Amniotic stem cell (primary cell): ENCODE results near the gene FMN2.
"Not testable (repeated sequence)": the region's sequence is repeated elsewhere in the genome, so short reads cannot be mapped to it uniquely, and the experiment has no call there.

Experiments used
- DNase-seq: peaks from one replicate; lab custom pipeline; 2025; lab: John Stamatoyannopoulos, UW

The FMN2 gene

DNA sequence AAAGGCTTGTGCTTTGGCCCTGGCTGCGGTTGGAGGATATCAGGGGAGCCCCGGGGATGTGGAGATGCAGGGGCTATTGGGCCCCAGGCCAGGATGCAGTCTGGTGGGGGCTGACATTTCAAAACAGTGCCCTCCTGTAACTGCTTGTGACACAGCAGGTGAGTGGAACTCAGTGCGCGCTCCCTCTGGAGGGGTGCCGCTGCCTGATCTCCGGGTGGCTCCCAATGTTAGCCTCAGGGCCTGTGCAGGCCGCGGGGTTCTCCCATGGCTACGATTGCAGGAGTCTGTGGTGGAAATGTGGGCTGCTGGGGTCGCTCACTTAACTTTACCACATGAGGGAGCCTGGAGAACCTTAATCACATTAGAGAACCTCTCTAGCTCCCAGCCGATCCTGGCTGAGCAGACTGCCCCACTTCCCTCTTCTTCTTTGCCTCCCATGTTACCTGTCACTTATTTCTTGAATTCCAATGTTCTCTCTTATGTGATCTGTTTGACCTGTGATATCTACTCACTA lies 163.2 kb downstream of the FMN2 start:
- DNase-seq, result no peak

DNA sequence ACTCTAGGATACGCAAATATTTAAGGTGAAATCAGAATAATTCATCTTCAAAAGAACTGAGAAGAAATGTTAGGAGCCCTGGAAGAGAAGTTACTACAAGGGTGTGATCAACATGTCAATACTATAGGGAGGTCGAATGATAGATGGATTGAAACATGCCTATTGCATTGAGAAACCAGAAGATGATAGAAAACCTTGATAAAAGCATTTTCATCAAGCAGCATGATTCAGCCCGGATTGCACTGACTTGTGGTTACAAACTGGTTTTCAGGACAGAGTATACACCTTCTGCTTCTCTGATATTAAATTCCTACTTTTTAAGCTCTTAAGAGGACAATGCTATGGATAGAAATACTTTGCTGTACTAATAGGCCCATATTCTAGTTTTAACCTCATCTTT lies 164.2 kb downstream of the FMN2 start:
- no peak for DNase-seq

- DNase-seq, result no peak
Observed at GRCh38 chr1:240256836-240257503, 165.3 kb downstream of the FMN2 start.

DNA sequence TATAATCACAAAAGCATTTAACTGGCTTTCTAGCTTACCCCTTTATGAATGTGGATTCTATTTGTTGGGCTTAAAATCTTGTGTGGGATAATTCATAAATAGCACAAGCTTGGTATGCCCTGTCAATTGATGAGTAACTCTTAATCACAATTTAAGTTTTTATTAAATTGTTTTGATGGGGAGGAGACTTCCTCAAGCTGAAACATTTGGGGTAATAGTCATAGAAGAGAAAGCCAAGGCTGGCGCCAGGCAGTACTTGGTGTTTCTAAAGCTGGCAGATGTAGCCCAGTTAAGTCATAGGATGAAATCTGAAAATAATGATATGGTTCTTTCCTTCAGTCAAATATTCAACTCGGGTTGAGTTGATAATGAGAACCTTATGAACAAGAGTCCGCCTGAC lies 167.2 kb downstream of the FMN2 start:
- DNase-seq, result peak; percentile 85

GRCh38 chr1:240264494-240264893 lies 172.8 kb downstream of the FMN2 start:
- not testable (repeated sequence) for DNase-seq

GRCh38 chr1:240271081-240271480 lies 179.4 kb downstream of the FMN2 start:
- no peak for DNase-seq

DNA sequence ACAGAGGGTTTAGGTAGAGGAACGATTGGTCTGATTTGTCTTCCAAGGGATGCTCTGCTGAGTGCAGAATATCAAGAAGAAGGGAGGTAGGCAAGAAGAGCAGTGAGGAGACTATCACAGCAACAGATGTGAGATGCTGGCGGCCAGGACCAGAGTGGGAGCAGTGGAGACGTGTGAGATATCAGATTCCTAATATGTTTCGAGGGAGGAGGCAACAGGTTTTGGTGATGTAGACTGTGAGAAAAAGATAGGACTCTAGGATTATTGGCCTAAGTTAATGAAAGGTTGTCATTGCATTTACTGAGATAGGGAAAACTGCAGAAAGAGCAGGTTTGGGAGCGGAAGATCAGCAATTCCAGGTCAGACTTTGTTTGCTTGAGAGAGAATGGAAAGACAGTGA lies 182.9 kb downstream of the FMN2 start:
- no peak for DNase-seq

DNA sequence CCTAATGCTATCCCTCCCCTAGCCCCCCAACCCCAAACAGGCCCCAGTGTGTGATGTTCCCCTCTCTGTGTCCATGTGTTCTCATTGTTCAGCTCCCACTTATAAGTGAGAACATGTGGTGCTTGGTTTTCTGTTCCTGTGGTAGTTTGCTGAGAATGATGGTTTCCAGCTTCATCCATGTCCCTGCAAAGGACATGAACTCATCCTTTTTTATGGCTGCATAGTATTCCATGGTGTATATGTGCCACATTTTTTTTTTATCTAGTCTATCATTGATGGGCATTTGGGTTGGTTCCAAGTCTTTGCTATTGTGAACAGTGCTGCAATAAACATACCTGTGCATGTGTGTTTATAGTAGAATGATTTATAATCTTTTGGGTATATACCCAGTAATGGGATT lies 183.5 kb downstream of the FMN2 start:
- not testable (repeated sequence) for DNase-seq

DNA sequence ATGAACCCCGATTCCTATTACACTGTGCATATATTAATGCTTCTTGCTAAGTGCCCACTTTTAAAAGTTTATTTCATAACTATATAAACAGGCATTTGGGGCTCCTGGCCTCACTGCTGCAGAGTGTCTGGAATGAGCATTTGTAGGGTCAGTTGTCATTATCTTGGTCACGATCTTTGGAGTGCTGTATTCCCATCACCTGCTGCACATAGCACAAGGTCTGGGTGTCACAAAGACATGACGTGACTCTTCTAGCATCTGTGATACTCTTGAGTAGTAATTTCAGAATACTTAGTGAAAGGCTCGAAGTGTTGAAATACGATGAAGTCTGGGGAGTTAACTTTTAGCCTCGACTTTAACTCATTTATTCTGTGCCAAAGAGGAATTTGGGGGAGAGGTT lies 186.4 kb downstream of the FMN2 start:
- no peak for DNase-seq

DNA sequence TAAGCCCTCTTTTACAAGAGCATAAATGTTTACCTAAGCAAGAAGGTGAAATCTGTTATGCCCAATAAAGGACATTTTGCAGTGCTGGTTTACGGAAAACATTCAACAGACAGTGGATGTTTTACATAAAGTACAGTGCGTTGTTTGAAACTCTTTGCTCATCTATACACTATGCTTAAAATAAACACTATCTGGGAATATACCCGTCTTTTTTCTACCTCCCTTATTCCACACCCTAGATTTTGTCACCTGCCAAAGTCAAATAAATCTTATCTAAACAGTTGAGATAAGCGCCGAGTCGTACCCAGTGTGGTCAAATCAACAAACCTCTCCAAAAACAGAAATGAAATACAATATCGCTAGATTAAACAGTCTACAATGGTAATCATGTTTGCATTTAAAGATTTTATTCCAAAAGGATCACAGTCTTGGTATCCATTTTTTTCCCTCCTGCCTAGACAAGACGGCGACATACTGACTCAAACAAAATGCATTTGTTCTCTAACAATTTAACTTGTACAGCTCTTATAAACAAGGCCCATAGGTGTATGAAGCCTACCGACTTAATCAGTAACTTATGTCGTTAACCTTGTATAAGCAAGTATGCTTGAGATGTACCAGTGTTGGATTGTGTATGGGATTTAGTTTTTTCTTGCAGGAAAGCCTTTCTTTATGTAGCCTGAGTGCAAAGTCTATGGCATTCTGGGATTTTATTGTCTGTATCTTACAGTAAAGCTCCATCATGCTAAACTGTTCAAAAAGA lies 189.1 kb downstream of the FMN2 start:
- no peak for DNase-seq

DNA sequence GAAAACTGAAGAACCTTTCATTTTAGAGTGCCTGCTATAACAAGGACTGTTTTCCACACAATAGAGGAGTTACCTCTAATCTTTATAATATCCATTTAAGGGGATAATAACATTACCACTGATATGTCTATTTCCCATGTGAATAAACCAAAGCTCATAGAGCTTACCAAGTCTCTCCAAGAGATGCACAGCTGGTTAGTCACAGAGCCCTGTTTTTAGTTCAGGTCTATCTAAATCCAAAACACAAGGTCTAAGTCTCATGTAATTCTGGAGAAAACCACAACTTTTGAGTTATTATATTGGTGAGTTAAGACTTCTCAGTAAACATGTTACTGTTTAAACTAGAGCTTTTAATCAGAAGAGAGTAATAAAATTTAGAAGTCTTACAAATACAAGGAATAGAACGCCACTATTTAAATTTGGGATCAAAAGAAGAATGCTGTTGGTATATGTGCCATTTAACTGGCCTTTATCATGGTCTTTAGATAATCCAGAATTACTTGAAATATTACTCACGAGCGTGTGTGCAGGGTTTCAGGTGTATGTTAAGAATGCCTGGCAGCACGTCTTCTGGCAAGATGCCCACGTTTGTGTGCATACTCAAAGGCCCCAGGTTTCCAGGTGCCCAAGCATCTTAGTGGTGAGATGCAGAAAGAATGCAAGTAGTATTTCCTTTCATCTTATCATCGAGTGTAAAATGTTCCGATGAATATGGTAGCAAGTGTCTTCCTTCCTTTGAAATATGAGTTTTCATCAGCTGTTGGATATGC lies 190.6 kb downstream of the FMN2 start:
- DNase-seq, result no peak

- DNase-seq, result no peak
Observed at GRCh38 chr1:240284656-240285414, 193.2 kb downstream of the FMN2 start.

- no peak for DNase-seq
Observed at GRCh38 chr1:240285540-240285939, 193.9 kb downstream of the FMN2 start.

- DNase-seq, result no peak
Observed at GRCh38 chr1:240287722-240288121, 196.0 kb downstream of the FMN2 start.

DNA sequence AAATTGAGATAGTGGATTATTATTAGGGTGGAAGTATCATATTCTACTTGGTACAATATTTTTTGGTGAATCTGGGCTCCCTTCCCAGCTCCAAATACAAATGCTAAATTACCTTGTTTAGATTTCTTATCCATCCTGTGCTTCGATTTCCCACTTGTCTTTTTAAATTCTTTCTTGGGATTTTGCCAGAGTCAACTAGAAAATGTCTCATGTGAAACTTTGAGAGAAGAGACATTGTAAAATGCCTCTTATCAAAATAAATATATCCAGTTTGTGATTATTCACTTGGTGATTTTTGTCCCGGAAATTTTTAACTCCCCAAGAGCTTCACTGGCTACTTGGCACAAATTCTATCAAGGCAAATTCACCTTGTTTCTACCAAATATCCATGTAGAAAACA lies 202.0 kb downstream of the FMN2 start:
- no peak for DNase-seq

GRCh38 chr1:240294566-240294965 lies 202.9 kb downstream of the FMN2 start:
- DNase-seq, result no peak

- no peak for DNase-seq
Observed at GRCh38 chr1:240295811-240296210, 204.1 kb downstream of the FMN2 start.

GRCh38 chr1:240304466-240304865 lies 212.8 kb downstream of the FMN2 start:
- DNase-seq, result no peak

- DNase-seq, result no peak
Observed at GRCh38 chr1:240306673-240307072, 215.0 kb downstream of the FMN2 start.

GRCh38 chr1:240308096-240308495 lies 216.4 kb downstream of the FMN2 start:
- DNase-seq, result no peak

DNA sequence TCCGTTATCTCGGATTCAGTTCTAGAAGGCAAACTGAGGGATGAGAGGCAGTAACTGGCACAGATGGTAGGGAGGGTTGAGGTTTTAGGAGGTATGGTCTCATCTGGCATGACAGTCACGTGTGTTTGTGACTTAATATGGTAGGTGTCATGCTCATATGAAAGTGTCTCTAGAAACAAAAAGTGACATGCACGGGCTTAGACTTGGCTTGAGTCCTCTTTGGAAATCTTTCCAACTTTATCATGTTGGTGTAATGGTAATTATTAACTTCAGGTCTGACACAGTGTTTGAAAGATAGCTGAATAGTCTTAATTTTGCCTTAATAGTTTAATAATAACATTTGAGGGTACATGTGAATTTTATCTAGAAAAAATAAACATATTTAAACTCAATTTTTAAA lies 218.1 kb downstream of the FMN2 start:
- DNase-seq, result no peak
